ENCODE results near the gene PGAP6.
"Not testable (repeated sequence)": the region's sequence is repeated elsewhere in the genome, so short reads cannot be mapped to it uniquely, and the experiment has no call there.

The PGAP6 gene

GRCh38 chr16:345772-346171 is 36.0 kb downstream of the PGAP6 start:
- peaks cover 9% of the 10 kb centered on the region for H3K36me3 ChIP-seq (ENCODE audit: control insufficient read depth, insufficient read depth, low read length)
- no peak for TF ChIP-seq CTCF (IDR thresholded peaks at IDR 0.05; ENCODE audit: insufficient read depth, low read length, poor library complexity, severe bottlenecking)

GRCh38 chr16:342455-343213 is 39.1 kb downstream of the PGAP6 start:
- no peak for DNase-seq (ENCODE audit: extremely low read depth, insufficient read length)
- TF ChIP-seq CTCF (IDR thresholded peaks at IDR 0.05; ENCODE audit: insufficient read depth, low read length, poor library complexity, severe bottlenecking): no peak
- Histone ChIP-seq H3K27me3 (replicated peaks; ENCODE audit: control insufficient read depth, insufficient read depth, low read length) (no peaks in the 10 kb centered on the region), H3K36me3 (ENCODE audit: control insufficient read depth, insufficient read depth, low read length) (peaks cover 9% of the 10 kb centered on the region), H3K4me3 (replicated peaks; ENCODE audit: low read depth, low read length) (no peak overlapping the region)

More at GRCh38 chr16:345772-346171, 36.0 kb downstream of the PGAP6 start:
- H3K27me3 ChIP-seq (replicated peaks; ENCODE audit: control insufficient read depth, insufficient read depth, low read length): no peaks in the 10 kb centered on the region
- no peak overlapping the region for H3K4me3 ChIP-seq (replicated peaks; ENCODE audit: low read depth, low read length)
- DNase-seq (ENCODE audit: extremely low read depth, insufficient read length): no peak

GRCh38 chr16:341974-342336 is 39.8 kb downstream of the PGAP6 start:
- not testable (repeated sequence) for DNase-seq (ENCODE audit: extremely low read depth, insufficient read length); H3K4me3 ChIP-seq (replicated peaks; ENCODE audit: low read depth, low read length); H3K36me3 ChIP-seq (ENCODE audit: control insufficient read depth, insufficient read depth, low read length); H3K27me3 ChIP-seq (replicated peaks; ENCODE audit: control insufficient read depth, insufficient read depth, low read length)

GRCh38 chr16:341095-341973 is 40.4 kb downstream of the PGAP6 start:
- not testable (repeated sequence) for DNase-seq (ENCODE audit: extremely low read depth, insufficient read length); H3K4me3 ChIP-seq (replicated peaks; ENCODE audit: low read depth, low read length); H3K36me3 ChIP-seq (ENCODE audit: control insufficient read depth, insufficient read depth, low read length); H3K27me3 ChIP-seq (replicated peaks; ENCODE audit: control insufficient read depth, insufficient read depth, low read length)

- DNase-seq (ENCODE audit: extremely low read depth, insufficient read length): no peak
- no peak for TF ChIP-seq CTCF (IDR thresholded peaks at IDR 0.05; ENCODE audit: insufficient read depth, low read length, poor library complexity, severe bottlenecking)
- Histone ChIP-seq H3K4me3 (replicated peaks; ENCODE audit: low read depth, low read length) (no peak overlapping the region), H3K36me3 (ENCODE audit: control insufficient read depth, insufficient read depth, low read length) (peaks cover 8% of the 10 kb centered on the region), H3K27me3 (replicated peaks; ENCODE audit: control insufficient read depth, insufficient read depth, low read length) (no peaks in the 10 kb centered on the region)
Measured at GRCh38 chr16:340370-341091, 41.2 kb downstream of the PGAP6 start.

- TF ChIP-seq CTCF (IDR thresholded peaks at IDR 0.05; ENCODE audit: insufficient read depth, low read length, poor library complexity, severe bottlenecking): no peak
- H3K36me3 ChIP-seq (ENCODE audit: control insufficient read depth, insufficient read depth, low read length): peaks cover 6% of the 10 kb centered on the region
- no peak for DNase-seq (ENCODE audit: extremely low read depth, insufficient read length)
- no peak overlapping the region for H3K4me3 ChIP-seq (replicated peaks; ENCODE audit: low read depth, low read length)
- no peaks in the 10 kb centered on the region for H3K27me3 ChIP-seq (replicated peaks; ENCODE audit: control insufficient read depth, insufficient read depth, low read length)
Measured at GRCh38 chr16:339680-340079, 42.1 kb downstream of the PGAP6 start.
